AG04450 (cell line): Measurements from ENCODE around the gene DKKL1. TPM values are rescaled to one million over a fixed set of nuclear protein-coding genes. Genes with fewer than 3 reads are reported as not detected.

Experiments used
- CTCF ChIA-PET: fragments of 300-600, 350-600 bp; formaldehyde crosslinking; extraction: SDS; loops from one replicate; lab custom pipeline; 2022; ENCODE audit warnings: antibody characterized with exemption, inconsistent platforms; lab: Charles Lee
- POLR2A ChIA-PET: fragments of 350-600 bp; formaldehyde crosslinking; extraction: SDS; loops from one replicate; lab custom pipeline; 2021; ENCODE audit warnings: antibody characterized with exemption, inconsistent platforms; lab: Yijun Ruan, JAX
- DNase-seq: peaks from one replicate; pipeline ENCODE4 v3.0.0-alpha.2; 2011; ENCODE audit warnings: low read depth, low spot score
- H3K27ac ChIP-seq: one replicate; pipeline ENCODE4 v1.5.1; 2012; ENCODE audit warnings: low read depth, low read length, control low read depth
- H3K27me3 ChIP-seq: one replicate; pipeline ENCODE4 v1.6.0; 2012; ENCODE audit warnings: low read length; ENCODE audit not compliant: control insufficient read depth, insufficient read depth
- H3K4me3 ChIP-seq: 2 replicates; pipeline ENCODE4 v1.5.1; 2011; ENCODE audit warnings: mild to moderate bottlenecking, low read depth, low read length, control low read depth
- H3K9me3 ChIP-seq: 2 replicates; pipeline ENCODE4 v1.5.1; 2012; ENCODE audit warnings: low read length; ENCODE audit not compliant: control insufficient read depth, insufficient read depth
- polyA plus RNA-seq: library from polyadenylated mRNA; depleted of rRNA; stranded (reverse); fragments of >200 nt; gene quantifications from 2 replicates; pipeline ENCODE4 v1.2.3, GENCODE V29; 2011
- TF ChIP-seq, protein P1 (sequence below): IDR thresholded peaks from 2 replicates; pipeline ENCODE4 v1.5.1; 2011; ENCODE audit warnings: low read depth, low read length, control low read depth, inconsistent platforms

Gene DKKL1
- polyA plus RNA-seq, 1 experiment, result 0.14 TPM

DNA sequence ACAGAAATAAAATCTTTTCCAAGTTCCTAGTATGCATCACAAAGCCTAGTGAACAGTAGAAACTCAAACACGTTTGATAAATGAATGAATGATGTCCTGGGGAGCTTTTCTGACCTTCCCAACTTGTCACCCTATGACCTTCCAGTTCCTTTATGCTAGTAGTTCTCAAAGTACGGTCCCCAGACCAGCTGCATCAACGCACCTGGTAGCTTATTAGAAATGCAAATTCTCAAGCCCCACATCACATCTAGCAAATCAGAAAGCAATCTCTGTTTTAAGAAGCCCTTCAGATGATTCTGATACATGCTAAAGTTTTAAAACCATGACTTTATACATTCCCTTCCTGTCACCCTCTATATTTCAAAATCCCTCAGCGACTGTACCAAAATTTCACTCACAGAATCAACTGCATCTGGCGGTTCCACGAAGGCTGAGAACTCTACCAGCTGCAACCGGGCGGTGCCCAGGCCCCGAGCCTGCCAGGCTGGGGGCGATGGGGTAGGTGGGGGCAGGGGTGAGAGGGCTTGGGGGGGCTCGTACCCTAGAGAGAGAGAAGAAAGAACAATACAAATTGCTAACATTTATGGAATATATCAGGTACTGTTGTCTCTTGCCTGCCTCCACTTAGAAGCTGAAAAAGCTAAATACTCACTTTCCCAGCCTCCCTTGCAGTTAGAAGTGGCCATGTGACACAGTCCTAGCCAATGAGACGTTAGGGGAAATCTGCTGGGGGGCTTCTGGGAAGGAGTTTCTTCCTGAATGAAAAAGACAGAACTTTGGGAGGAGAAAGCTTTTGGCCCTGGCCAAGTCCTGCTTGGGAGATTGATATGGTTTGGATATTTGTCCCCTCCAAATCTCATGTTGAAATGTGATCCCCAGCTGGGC, 15.1 kb upstream of the DKKL1 start:
- H3K27me3 ChIP-seq, result no peaks in the 10 kb centered on the region
- no peak for DNase-seq
- no peak overlapping the region for H3K4me3 ChIP-seq
- ChIA-PET CTCF (no interaction called here), POLR2A (interaction anchor here (0.5 kb wide), 1 partner anchor 13 kb away, joined by 4 read pairs; the partner anchor contains the start of gene CD37)
- H3K27ac ChIP-seq, result no peak overlapping the region
- no peaks in the 10 kb centered on the region for H3K9me3 ChIP-seq
- TF ChIP-seq, protein P1, sequence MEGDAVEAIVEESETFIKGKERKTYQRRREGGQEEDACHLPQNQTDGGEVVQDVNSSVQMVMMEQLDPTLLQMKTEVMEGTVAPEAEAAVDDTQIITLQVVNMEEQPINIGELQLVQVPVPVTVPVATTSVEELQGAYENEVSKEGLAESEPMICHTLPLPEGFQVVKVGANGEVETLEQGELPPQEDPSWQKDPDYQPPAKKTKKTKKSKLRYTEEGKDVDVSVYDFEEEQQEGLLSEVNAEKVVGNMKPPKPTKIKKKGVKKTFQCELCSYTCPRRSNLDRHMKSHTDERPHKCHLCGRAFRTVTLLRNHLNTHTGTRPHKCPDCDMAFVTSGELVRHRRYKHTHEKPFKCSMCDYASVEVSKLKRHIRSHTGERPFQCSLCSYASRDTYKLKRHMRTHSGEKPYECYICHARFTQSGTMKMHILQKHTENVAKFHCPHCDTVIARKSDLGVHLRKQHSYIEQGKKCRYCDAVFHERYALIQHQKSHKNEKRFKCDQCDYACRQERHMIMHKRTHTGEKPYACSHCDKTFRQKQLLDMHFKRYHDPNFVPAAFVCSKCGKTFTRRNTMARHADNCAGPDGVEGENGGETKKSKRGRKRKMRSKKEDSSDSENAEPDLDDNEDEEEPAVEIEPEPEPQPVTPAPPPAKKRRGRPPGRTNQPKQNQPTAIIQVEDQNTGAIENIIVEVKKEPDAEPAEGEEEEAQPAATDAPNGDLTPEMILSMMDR, result no peak

DNA sequence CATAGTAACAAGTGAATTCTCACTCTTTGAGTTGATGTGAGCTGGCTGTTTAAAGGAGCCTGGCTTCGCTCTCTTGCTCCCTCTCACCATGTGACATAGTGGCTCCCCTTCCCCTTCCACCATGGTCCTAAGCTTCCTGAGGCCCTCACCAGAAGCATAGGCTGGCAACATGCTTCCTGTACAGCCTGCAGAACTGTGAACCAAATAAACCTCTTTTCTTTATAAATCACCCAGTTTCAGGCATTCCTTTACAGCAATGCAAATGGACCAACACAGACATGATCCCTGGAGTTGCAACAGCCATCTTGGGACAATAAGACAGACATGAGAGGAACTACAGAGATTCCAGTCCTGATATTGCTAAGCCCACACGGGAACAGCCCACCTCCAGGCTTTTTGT, 14.1 kb upstream of the DKKL1 start:
- Histone ChIP-seq H3K4me3 (no peak overlapping the region), H3K27me3 (no peaks in the 10 kb centered on the region), H3K9me3 (no peaks in the 10 kb centered on the region), H3K27ac (no peak overlapping the region)
- POLR2A ChIA-PET, result no interaction called here
- TF ChIP-seq, protein P1, result no peak
- DNase-seq, result no peak
- CTCF ChIA-PET, result no interaction called here

DNA sequence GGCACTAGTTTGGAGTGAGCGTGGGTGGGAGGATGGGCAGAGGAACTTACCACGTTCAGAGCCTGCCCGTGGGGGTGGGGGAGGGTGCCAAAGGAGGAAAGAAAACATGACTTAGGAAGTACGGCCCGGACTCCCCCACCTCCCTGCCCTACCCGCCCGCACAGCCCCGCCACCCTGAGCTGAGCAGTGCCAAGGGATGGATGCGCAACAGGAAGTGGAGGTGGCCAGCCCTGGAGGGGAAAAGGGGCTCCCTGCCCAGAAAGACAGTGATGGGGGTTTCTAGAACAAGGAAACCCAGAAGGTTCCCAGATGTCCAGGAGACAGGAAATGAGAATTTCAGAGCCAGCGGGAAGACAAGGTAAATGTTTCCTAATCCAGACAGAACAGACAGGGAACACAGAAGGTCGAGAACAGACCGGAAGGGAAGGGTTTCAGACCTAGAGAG, 7.7 kb upstream of the DKKL1 start:
- Histone ChIP-seq H3K27ac (no peak overlapping the region), H3K4me3 (no peak overlapping the region), H3K9me3 (no peaks in the 10 kb centered on the region; the same call in 1 of the 2 replicates), H3K27me3 (no peaks in the 10 kb centered on the region)
- ChIA-PET CTCF (no interaction called here), POLR2A (no interaction called here)
- TF ChIP-seq, protein P1, result no peak
- DNase-seq, result no peak

DNA sequence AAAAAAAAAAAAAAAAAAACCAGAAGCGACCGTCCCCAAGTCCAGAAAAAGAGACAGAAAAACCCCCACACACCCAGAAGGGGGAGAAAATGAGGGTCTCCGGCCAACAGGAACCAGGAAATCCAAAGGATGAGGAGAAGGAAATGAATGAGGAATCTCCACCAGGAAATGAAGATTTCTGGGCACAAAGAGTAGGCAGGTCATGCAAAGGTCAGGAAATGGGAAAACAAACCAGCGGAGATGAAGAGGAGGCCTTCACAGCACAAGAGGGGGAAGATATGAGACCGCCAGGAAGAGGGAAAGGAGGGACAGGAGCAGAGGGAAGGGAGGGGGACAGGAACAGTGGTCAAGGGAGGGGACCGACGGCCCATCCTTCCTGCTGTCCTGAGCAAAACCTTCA, 7.3 kb upstream of the DKKL1 start:
- ChIA-PET POLR2A (no interaction called here), CTCF (no interaction called here)
- Histone ChIP-seq H3K27ac (no peak overlapping the region), H3K27me3 (no peaks in the 10 kb centered on the region), H3K4me3 (no peak overlapping the region), H3K9me3 (no peaks in the 10 kb centered on the region; the same call in 1 of the 2 replicates)
- TF ChIP-seq, protein P1, result no peak
- no peak for DNase-seq

DNA sequence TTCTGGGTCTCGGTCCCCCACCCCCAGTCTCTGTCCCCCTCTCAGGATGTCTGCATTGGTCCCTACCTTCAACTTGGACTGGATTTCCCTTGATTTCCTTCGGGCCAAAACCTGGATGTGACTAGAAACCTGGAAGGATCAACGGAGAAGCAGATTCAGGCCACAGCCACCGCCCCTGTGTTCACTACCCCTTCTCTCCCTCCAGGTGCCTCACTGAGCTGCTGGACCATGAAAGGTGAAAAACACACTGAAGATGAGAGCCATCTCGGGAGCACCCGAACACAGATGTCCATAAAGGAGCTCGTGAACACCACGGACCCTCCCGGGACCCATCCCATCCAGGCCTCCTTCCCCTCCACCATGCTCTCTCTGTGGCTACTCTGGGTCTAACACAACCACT, 6.5 kb upstream of the DKKL1 start:
- CTCF ChIA-PET, result no interaction called here
- no peak for DNase-seq

More for the DNA sequence above, 6.5 kb upstream of the DKKL1 start:
- TF ChIP-seq, protein P1, result no peak
- H3K27me3 ChIP-seq, result no peaks in the 10 kb centered on the region
- H3K9me3 ChIP-seq, result no peaks in the 10 kb centered on the region; the same call in 1 of the 2 replicates
- POLR2A ChIA-PET, result interaction anchor here (0.7 kb wide), 1 partner anchor 64 kb away, joined by 4 read pairs; no protein-coding TSS in a partner anchor
- H3K27ac ChIP-seq, result no peak overlapping the region
- no peak overlapping the region for H3K4me3 ChIP-seq
